ENCODE measurements around the gene CYP46A1. TPM values are rescaled to one million over a fixed set of nuclear protein-coding genes. Genes with fewer than 3 reads are reported as not detected.
A peak's percentile ranks its signal among the peaks of the same experiment; 100 is the strongest.

The CYP46A1 gene
- total RNA-seq, 1 donor from 2014 or later, result 2.1 TPM

DNA sequence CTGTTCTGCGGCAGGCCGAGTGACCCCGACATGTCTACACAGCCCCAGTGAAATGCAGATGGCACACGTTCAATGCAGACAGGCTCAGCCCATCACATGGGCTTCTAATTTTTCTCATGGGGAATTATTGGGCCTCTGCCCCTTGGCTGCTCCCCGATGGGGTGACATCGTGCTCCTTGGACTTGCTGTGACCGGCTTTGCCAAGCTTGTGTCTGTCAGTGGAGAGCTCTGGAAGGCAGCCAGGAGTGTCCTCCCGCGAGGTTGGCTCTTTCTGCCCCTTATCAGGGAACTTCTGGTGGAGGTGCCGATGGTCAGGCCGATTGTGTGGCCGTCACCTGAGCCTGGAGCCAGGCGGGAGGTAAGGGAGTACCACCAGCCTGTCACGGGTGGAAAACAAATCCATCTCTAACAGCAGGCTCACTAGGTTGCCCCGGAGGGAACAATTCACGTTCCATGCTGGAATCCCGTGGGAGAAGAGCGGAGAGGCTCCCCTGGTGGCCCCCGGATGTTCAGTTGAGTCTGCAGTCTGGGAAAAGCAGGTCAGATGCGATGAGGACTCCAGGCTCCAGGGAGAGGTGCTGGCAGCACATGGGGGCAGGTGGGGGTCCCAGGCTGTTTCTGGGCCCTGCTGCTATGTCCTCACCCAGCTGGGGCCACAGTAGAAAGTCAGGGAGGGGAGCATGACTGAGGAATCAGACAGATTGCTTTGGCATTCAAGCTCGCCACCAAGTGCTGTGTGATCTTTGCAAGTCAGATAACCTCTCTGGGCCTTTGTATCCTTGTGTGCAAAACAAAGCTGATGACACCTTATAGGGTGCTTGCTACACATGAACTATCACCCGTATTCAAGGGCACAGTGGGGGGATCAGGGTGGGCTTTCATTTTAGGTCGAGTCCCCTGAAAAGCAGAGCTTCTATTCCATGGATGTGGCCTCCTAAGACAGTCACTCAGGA is 65.9 kb downstream of the CYP46A1 start:
- Histone ChIP-seq H3K4me3 (ENCODE audit: low read length in 3 of 3) (peak overlapping the region in 1 of 3 donors; percentile 45), H3K27me3 (ENCODE audit: control insufficient read depth in 3 of 3, insufficient read depth in 3 of 3, low read length in 3 of 3) (no peaks in the 10 kb centered on the region), H3K36me3 (ENCODE audit: control insufficient read depth in 3 of 3, insufficient read depth in 3 of 3, low read length in 3 of 3) (no peaks in the 10 kb centered on the region), H3K4me1 (ENCODE audit: control insufficient read depth in 3 of 3, insufficient read depth in 3 of 3, low read length in 3 of 3) (peaks cover 52 to 75% (median 72%) of the 10 kb centered on the region in 3 donors), H3K27ac (ENCODE audit: low read depth, low read length) (no peak overlapping the region), H3K9me3 (ENCODE audit: control insufficient read depth in 3 of 3, low read length in 3 of 3) (no peaks in the 10 kb centered on the region), H3K9ac (ENCODE audit: low read depth in 1 of 3, low read length in 3 of 3) (peak overlapping the region in 2 of 3 donors; percentile 33 to 60)

DNA sequence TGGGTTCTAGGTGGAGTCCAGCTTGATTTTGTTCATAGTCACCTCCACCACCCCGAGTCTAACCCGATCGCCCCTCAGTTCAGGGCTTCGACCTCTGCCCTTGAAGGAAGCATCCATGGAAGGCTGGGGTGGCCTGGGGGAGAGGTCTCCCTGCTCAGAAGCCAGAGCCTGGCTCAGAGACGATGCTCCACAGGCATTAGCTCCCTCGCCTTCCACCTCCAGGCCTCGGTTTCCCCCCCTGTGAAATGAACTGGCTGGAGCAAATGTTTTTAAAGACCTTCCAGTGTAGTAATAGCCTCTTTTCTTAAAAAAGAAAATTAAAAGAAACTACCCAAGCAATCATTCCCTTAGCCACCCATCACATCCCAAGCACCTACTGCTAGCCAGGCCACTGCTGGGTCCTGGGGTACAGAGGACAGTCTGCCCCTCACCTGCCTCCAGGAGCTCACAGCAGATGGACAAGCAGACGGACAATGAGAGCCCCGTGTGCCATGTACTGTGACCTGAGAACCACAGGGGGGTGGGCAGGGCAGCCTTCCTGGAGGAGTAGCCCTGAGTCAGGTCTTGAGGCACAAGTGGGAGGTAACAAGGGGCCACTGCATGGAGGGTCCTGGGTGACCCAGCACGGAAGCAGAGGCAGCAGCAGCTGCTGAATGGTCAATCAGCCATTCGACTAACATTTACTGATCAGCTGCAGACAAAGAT is 66.8 kb downstream of the CYP46A1 start:
- Histone ChIP-seq H3K4me1 (ENCODE audit: control insufficient read depth in 3 of 3, insufficient read depth in 3 of 3, low read length in 3 of 3) (peaks cover 50 to 77% (median 73%) of the 10 kb centered on the region in 3 donors), H3K36me3 (ENCODE audit: control insufficient read depth in 3 of 3, insufficient read depth in 3 of 3, low read length in 3 of 3) (no peaks in the 10 kb centered on the region), H3K27ac (ENCODE audit: low read depth, low read length) (no peak overlapping the region), H3K27me3 (ENCODE audit: control insufficient read depth in 3 of 3, insufficient read depth in 3 of 3, low read length in 3 of 3) (no peaks in the 10 kb centered on the region), H3K9ac (ENCODE audit: low read depth in 1 of 3, low read length in 3 of 3) (peak overlapping the region in 1 of 3 donors; percentile 16), H3K4me3 (ENCODE audit: low read length in 3 of 3) (no peak overlapping the region), H3K9me3 (ENCODE audit: control insufficient read depth in 3 of 3, low read length in 3 of 3) (no peaks in the 10 kb centered on the region)

- Histone ChIP-seq H3K36me3 (ENCODE audit: control insufficient read depth in 3 of 3, insufficient read depth in 3 of 3, low read length in 3 of 3) (no peaks in the 10 kb centered on the region), H3K4me3 (ENCODE audit: low read length in 3 of 3) (no peak overlapping the region), H3K27ac (ENCODE audit: low read depth, low read length) (no peak overlapping the region), H3K9me3 (ENCODE audit: control insufficient read depth in 3 of 3, low read length in 3 of 3) (no peaks in the 10 kb centered on the region), H3K4me1 (ENCODE audit: control insufficient read depth in 3 of 3, insufficient read depth in 3 of 3, low read length in 3 of 3) (peaks cover 52 to 77% (median 72%) of the 10 kb centered on the region in 3 donors), H3K27me3 (ENCODE audit: control insufficient read depth in 3 of 3, insufficient read depth in 3 of 3, low read length in 3 of 3) (no peaks in the 10 kb centered on the region), H3K9ac (ENCODE audit: low read depth in 1 of 3, low read length in 3 of 3) (peak overlapping the region in 1 of 3 donors; percentile 60)
These were observed 67.7 kb downstream of the CYP46A1 start for GRCh38 chr14:99751539-99752485.

DNA sequence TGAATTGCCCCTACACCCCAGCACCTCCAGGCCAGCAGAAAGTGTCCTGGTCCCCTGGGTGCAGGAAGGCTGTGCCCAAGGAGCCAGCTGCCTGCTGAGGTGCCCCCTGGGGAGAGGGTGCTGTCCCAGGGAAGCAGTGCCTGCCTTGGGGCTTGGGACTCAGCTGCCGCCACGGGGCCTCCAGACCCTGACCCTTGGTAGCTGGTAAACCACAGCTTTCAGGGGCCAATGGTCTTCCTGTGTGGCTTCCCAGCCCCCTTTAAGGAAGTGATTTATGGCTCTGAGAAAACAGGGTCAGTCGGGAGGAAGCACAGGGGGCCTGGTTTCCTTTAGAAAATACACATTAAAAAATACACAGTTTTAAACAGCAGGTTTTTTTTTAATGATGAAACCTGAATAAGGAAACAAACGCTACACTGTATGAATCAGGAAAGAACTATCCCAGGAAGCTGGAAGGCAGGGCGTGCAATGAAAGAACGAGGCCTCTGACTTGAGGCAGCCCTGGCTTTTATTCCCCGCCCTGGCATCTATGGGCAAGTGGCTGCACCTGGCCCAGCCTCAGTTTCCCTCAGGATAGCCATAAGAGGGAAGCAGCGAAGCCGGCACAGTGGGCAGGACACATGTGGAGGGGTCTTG is 68.5 kb downstream of the CYP46A1 start:
- H3K27me3 ChIP-seq (ENCODE audit: control insufficient read depth in 3 of 3, insufficient read depth in 3 of 3, low read length in 3 of 3), result no peaks in the 10 kb centered on the region
- no peaks in the 10 kb centered on the region for H3K9me3 ChIP-seq (ENCODE audit: control insufficient read depth in 3 of 3, low read length in 3 of 3)
- H3K36me3 ChIP-seq (ENCODE audit: control insufficient read depth in 3 of 3, insufficient read depth in 3 of 3, low read length in 3 of 3), result no peaks in the 10 kb centered on the region
- H3K4me1 ChIP-seq (ENCODE audit: control insufficient read depth in 3 of 3, insufficient read depth in 3 of 3, low read length in 3 of 3), result peaks cover 48 to 72% (median 68%) of the 10 kb centered on the region in 3 donors
- H3K4me3 ChIP-seq (ENCODE audit: low read length in 3 of 3), result no peak overlapping the region
- peak overlapping the region in 2 of 3 donors; percentile 12 to 60 for H3K9ac ChIP-seq (ENCODE audit: low read depth in 1 of 3, low read length in 3 of 3)
- no peak overlapping the region for H3K27ac ChIP-seq (ENCODE audit: low read depth, low read length)

GRCh38 chr14:99753225-99754140 is 69.4 kb downstream of the CYP46A1 start:
- H3K4me1 ChIP-seq (ENCODE audit: control insufficient read depth in 3 of 3, insufficient read depth in 3 of 3, low read length in 3 of 3), result peaks cover 49 to 69% (median 64%) of the 10 kb centered on the region in 3 donors
- H3K4me3 ChIP-seq (ENCODE audit: low read length in 3 of 3), result no peak overlapping the region
- H3K9me3 ChIP-seq (ENCODE audit: control insufficient read depth in 3 of 3, low read length in 3 of 3), result no peaks in the 10 kb centered on the region
- no peak overlapping the region for H3K9ac ChIP-seq (ENCODE audit: low read depth in 1 of 3, low read length in 3 of 3)
- no peaks in the 10 kb centered on the region for H3K36me3 ChIP-seq (ENCODE audit: control insufficient read depth in 3 of 3, insufficient read depth in 3 of 3, low read length in 3 of 3)
- no peaks in the 10 kb centered on the region for H3K27me3 ChIP-seq (ENCODE audit: control insufficient read depth in 3 of 3, insufficient read depth in 3 of 3, low read length in 3 of 3)
- no peak overlapping the region for H3K27ac ChIP-seq (ENCODE audit: low read depth, low read length)

DNA sequence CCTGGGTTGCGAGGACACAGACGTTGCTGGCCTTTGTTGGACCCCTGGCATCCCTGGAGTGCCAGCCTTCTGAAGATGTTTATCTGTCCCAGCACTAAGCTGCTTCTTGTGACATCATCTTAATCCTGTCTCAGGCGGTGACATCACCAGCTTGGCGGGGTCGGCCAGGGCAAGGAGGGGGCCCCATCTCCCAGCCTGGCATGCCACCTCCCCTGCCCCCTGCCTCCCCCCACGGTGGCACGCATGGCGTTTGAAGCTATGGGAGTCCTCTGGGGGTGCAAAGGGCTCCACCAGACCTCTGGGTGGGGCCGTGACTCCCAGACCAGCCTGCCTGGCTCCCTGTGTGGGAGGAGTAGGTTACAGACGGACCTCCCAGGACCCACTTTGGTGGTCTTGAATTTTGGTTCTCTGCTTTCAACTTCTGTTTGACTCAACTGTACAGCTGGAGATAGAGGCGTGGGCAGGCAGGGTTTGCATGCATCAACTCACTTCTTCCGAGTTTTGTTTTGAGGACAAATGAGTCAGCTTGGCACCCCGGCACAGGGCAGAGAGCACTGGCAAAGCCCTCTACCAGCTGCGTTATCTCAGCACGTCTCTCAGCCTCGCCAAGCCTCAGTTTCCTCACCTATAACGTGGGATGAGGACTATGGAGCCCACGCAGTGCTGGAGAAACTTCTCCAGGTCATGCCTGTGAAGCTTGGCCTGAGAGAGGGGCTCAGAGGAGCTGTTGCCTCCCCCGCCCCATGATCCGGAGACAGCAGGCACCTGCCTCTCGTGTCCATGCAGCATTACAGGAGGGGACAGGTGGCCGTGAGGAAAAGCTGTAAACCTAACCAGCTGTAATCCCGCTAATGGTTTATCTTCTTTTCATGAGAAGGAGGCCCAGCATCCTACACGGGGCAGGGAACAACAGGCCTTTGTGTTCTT is 70.3 kb downstream of the CYP46A1 start:
- no peak overlapping the region for H3K27ac ChIP-seq (ENCODE audit: low read depth, low read length)
- H3K36me3 ChIP-seq (ENCODE audit: control insufficient read depth in 3 of 3, insufficient read depth in 3 of 3, low read length in 3 of 3), result no peaks in the 10 kb centered on the region
- peak overlapping the region in 1 of 3 donors; percentile 16 for H3K9ac ChIP-seq (ENCODE audit: low read depth in 1 of 3, low read length in 3 of 3)
- no peaks in the 10 kb centered on the region for H3K9me3 ChIP-seq (ENCODE audit: control insufficient read depth in 3 of 3, low read length in 3 of 3)
- no peak overlapping the region for H3K4me3 ChIP-seq (ENCODE audit: low read length in 3 of 3)
- peaks cover 45 to 66% (median 64%) of the 10 kb centered on the region in 3 donors for H3K4me1 ChIP-seq (ENCODE audit: control insufficient read depth in 3 of 3, insufficient read depth in 3 of 3, low read length in 3 of 3)
- no peaks in the 10 kb centered on the region for H3K27me3 ChIP-seq (ENCODE audit: control insufficient read depth in 3 of 3, insufficient read depth in 3 of 3, low read length in 3 of 3)

DNA sequence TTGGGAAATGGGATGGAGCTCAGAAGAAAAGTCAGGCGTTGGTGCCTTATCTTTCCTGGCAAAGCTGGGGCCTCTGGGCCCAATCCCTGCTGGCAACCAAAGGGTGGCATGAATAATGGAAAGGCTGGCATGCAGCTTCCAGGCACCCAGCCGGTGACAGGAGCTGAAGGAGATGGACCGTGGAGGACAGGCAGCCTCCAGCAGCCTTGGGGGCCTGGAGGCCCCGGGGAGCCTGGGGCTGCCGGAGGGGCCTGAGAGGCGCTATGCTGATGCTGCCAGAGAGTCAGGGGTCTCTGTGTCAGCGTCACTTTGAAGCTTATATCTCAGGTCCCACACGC is 70.9 kb downstream of the CYP46A1 start:
- H3K4me1 ChIP-seq (ENCODE audit: control insufficient read depth in 3 of 3, insufficient read depth in 3 of 3, low read length in 3 of 3), result peaks cover 39 to 62% (median 58%) of the 10 kb centered on the region in 3 donors
- H3K27me3 ChIP-seq (ENCODE audit: control insufficient read depth in 3 of 3, insufficient read depth in 3 of 3, low read length in 3 of 3), result no peaks in the 10 kb centered on the region
- H3K9ac ChIP-seq (ENCODE audit: low read depth in 1 of 3, low read length in 3 of 3), result peak overlapping the region in 1 of 3 donors; percentile 16
- no peak overlapping the region for H3K27ac ChIP-seq (ENCODE audit: low read depth, low read length)
- H3K36me3 ChIP-seq (ENCODE audit: control insufficient read depth in 3 of 3, insufficient read depth in 3 of 3, low read length in 3 of 3), result no peaks in the 10 kb centered on the region
- H3K9me3 ChIP-seq (ENCODE audit: control insufficient read depth in 3 of 3, low read length in 3 of 3), result no peaks in the 10 kb centered on the region
- no peak overlapping the region for H3K4me3 ChIP-seq (ENCODE audit: low read length in 3 of 3)
